ENCODE results near the gene SLAMF6.

- TF ChIP-seq CTCF (IDR thresholded peaks at IDR 0.05; ENCODE audit: low read depth, low read length, poor library complexity, severe bottlenecking) (no peak), EZH2phosphoT487 (IDR thresholded peaks at IDR 0.05; ENCODE audit: borderline replicate concordance, low read length) (no peak)
Observed at GRCh38 chr1:160491017-160491416, 32.0 kb downstream of the SLAMF6 start.
